HG02678 (cell line): ENCODE results near the gene DNER.
"Not testable (repeated sequence)": the region's sequence is repeated elsewhere in the genome, so short reads cannot be mapped to it uniquely, and the experiment has no call there.

Experiments used
- ATAC-seq: cut with Tn5 transposase; IDR thresholded peaks from one replicate; pipeline ENCODE4 v1.9.1; 2021; ENCODE audit warnings: mild to moderate bottlenecking, moderate library complexity; ENCODE audit not compliant: unreplicated experiment

Gene DNER

DNA sequence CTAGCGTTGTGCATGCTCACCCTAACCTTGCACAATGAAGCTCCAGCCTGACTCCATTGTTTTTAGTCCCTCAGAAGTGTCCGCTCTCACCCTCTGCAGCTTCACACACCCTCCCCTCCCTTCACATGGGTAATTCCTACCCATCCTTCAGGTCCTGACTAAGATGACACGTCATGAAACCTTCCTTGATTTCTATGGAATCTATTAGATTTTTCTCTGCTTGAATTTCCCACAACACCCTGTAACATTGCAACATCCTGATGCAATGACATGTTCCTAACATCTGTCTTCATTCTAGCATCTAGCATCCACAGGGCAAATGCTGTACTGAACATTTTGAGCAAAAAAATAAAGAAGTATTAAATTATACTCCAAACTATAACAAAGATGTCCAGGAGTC is 366.2 kb downstream of the DNER start:
- no peak for ATAC-seq

DNA sequence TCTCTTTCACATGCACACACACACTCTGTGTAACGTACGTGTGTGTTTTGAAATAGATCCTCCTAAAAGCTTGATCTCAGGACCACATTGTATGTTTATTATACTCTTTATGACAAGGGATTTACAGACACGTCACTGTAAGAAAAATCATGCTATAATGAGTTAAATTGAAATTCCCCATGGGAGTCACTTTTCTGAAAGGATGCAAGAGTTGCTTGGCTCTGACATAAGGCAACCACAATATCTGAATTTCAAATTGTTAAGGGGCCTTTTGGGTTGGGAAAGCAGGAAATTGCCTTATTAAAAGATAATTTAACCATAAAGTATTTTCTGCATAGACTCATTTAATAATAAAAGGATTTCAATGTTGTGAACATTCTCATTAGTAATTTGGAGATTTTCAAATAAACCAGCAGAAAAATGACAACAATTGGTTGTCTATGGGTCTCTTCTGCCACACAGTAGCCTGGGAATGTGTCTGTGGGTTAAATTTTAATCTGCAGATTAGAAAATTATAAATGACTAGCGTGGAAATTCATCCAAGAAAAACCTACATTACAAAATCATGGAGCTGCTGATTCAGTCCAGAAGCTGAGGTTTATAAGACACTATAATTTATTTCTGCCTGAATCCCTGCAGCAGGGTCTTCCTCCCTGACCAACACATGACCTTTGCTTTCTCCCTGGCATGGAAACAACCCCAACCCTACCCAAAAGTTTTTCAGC is 367.4 kb downstream of the DNER start:
- ATAC-seq, result no peak

DNA sequence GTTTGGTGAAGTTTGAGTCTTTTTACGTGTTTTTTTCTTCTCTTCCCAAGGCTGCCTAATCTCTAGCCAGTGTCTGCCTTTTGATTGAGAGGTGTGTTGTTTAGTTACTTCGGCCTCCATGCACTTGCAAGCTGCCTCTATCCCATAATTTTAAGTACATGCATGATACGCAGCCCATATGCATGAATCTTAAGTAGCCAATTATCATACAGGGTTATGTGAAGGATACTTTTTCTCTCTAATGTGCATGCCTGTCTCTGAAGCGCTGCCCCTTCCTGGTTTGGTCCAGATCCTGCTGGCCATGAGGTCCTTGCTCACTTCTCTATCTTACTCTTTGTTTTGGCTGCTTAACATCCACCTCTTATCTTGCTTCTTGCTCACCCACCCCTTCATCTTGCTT is 369.4 kb downstream of the DNER start:
- ATAC-seq, result no peak

DNA sequence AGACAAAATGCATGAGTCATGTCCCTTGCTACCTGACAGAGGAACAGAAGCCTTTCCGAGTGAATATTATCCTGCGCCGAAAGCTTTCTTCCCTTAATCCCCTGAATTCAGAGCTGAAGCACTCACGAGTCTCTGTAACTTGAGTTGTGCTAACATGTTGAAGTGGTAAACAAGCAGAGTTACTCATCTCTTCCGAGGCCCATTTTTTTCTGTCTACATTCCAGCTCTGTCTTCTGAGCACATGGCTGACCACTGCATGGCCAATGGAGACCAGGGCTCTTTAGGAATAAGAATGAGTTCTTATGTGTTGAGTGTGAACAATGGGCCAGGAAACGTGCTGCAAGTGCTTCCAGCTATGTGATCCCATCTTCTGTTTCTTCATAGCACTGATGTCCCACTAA is 370.2 kb downstream of the DNER start:
- no peak for ATAC-seq

DNA sequence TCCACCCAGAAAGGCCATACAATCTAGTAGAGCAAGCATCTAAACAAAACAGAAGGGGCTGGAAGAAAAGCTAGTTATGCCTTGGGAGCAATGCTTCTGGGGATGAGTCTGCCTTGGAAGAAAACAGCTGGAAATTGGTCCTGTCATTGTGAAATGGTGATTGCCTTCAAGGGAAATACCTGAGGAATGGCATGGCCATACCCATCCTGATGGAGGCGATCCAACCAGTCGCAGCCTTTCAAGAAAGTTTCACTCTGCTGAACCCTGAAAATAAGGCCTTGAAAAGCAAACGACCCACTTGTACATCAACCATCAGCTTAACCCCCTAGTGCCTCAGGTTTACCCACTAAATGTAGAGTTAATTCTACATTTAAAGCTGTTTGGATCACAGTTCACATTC is 370.7 kb downstream of the DNER start:
- ATAC-seq, result no peak

DNA sequence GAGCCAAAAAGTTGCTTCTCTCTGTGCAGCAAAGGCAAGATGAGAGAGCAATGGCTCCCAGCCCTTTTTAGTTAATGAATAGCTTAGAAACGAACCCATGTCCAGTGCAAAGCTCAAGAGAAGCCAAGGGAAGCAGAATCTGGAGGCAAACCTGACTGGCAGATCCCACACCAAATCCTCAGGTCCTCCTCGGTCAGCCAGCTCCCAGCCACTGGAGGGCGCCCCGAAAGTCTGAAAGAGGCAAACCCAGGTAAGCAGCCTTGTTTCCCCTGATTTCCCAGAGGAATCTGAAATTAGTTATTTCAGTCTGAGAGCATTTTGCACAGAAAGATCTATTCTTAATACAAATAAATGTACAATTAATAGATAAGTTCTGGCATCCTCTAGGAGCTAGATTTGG is 372.0 kb downstream of the DNER start:
- ATAC-seq, result no peak

DNA sequence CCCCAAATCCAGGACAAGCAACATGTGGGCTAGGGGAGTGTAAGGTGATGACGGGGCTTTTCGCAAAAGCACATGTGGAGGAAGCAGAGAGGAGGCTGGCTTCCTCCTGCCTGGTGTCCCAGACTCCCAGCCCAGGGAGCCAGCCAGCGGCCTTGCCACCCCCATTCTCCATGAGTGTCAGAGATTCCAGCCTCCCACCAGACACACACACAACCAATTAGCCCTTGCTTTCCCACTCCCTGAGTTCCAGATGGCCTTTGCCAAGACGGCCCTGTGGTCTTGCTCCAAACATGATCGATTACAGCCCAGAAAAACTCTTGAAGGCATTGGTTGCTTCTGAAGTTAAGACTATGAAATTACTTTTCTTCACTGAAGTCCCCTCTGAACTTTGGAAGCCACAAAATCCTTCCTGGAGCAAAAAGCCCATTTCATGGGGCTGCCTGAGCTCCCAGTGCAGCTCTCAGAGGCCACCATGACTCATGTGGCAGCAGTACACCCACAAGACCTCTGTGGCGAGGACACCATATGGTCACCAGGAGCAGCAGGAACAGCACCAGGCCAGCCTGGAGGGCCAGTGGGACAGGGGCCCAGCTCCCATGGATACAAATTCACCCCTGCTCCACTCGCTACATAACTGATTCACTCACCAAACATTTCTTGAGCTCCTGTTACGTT is 374.1 kb downstream of the DNER start:
- ATAC-seq, result no peak

DNA sequence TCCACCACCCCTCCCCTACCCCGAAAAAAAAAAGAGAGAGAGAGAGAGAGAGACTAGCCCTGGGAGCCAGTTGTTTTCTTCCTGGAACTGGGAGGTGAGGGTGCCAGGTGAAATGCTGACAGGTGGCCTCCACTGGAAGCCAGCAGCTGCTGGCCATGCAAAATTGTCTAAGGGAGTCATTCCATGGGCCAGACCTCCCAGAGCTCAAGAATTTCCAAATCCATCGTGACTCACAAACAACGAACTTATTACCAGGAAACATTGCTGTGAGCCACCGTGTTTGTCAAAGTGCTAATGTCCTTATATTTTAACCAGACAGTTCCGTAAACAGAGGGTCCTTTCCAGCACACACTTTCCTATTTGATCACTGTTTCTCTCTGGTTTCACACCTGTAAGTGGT is 374.7 kb downstream of the DNER start:
- ATAC-seq, result no peak

DNA sequence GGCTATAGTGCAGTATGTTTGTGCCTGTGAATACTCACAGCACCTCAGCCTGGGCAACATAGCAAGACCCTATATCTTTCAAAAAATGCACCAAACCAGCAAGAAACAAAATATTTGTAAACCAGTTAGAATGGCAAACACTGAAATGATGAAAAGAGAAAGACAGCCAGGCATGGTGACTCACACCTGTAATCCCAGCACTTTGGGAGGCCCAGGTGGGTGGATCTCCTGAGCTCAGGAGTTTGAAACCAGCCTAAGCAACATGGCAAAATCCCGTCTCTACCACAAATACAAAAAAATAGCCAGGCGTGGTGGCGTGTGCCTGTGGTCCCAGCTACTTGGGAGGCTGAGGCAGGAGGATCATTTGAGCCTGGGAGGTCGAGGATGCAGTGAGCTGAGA is 375.2 kb downstream of the DNER start:
- ATAC-seq, result not testable (repeated sequence)

DNA sequence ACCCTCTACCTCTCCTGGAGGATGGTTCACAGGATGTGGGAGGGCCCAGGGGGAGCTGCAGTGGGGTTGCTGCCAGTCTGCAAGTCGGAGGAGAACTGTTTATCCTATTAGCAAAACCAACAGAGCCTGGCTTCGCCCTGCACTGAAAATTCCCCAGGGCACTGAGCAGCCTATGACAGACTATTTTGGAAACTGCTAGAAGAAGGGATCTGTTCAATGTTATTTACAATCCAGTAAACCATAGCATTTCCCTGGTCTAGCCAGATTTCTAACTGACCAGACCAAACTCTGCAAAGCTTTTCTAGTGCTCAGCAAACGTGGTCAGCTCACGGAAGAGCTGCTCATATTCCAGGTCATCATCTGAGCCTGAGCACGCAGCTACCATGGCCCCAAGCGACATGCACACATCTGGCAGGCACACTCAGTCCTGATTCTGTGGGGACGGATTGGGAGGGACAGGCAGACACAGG is 378.4 kb downstream of the DNER start:
- no peak for ATAC-seq

DNA sequence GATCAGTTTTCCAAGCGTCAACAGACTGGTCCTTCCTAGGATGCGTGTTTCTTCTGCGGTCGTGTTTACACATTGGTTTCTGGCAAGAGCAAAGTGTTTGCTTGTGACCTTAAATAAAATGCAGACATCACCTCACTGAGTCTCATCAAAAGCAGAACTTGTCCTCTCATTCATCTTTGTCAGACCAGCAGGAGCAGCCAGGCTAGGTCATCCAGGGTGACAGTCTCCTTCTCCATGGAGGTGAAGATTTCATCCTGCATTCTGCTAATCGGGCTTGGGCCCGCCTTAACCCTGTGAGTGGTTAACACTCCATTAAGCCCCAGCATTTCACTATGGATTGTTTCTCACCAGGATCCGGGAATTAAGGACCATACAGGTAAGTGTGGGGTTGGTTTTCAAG is 379.0 kb downstream of the DNER start:
- no peak for ATAC-seq

DNA sequence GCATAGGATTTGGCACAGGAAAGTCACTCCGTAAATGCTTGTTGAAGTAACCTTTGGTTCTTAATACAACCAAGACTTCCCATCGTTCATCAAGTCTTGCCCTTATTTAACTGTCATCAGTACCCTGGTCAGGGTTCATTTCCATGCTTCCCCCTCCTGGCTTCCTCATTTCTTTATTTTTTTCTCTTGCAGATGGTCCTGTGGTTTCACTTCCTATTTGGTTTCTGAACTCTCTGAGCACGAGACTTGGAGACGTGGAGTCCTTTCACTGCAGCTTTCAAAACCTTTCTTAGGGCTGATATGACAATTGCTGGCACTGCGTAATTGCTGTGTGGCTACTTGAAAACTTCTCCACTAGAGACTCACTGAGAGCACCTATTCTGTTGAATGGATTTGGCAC is 383.4 kb downstream of the DNER start:
- no peak for ATAC-seq

DNA sequence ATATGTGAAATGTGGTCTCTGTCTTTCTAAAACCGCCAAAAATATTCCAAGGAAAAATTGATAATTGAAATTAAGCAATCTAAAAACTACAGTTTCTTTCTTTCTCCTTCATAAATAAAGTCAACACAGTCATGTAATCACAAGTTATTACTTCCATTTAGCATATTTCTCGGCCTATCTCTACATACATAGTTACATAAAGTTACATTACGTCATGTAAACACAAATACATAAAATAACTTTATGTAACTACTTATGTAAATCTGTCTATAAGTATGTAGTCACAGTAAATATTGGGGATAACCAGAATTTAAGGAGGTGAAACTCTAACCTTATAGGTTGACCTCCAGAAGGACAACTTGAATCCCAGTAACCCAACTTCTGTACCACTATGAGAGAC is 394.8 kb downstream of the DNER start:
- ATAC-seq, result no peak

DNA sequence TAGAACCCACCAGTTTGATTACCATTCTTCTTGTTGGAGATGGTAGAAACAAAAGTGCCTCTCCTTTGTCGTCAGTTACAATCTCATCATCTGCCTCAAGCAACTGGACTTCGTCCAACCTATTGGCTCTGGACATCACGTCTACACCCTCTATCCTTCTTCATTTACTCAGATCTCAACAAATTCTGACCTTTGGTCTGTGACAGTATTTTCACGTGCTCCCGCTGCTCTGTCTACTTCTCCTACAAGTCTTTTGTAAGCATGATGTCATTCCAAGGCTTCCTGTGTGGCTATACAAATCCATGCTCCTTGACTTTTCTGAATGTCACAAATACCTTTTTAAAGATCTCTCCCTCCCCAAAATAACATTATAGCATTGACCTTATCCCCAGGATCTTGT is 400.2 kb downstream of the DNER start:
- ATAC-seq, result no peak

DNA sequence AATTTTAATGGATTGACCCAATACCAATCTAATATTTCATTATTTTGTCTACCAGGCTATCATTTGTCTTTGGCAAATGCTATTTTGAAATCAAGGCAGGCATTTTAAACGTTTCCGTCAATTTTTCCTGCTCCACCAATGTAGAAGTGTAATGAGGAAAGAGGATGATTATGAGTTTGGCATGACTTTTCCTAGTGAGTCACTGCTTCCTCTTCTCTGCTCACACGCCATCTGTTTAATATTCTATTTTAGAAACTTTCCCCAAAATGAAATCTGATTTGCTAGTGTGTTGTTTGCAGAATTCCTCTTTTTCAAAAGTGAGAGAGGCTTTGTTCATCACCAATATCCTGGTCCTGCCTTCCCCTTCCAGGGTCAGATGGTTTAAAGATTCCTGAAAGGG is 400.8 kb downstream of the DNER start:
- ATAC-seq, result no peak
